ENCODE results near the gene SECTM1.
A peak's percentile ranks its signal among the peaks of the same experiment; 100 is the strongest.

Gene SECTM1

DNA sequence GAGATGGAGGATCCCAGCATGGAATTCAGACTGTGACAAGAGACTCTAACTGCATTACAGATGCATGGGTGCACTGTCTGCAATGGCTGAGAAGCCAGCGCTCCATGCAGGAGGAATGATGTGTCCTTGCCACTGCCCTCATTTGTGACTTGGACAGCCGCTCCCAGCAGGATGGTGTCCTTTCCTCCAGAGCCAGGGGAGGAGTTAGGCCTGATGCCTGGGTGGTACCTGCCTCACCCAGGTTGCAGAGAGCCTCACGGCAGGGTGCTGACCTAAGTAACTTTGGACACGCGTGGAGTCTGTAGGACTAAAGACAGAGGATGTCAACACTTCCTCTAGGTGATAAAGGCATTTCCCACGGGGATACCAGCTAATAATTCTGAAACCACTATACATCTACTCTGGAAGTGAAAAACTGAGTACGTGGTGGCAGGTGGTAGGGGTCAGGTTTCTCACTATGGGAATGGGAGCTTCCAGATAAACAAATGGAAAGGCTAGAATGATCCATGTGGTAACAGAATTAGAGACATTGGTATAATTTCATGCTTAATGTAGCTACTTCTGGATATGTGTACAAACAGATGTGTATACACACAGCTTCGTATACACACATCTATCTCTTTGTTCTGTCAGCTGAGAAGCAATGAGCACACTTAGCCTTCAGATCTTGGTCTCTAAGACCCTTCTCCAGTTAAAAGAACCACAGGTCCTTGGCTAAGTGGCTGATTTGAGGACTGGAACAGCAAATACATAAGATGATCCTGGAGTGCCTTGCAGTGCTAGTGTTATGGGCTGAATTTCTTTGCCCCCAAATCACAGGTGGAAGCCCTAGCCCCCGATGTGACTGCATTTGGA lies 46.3 kb downstream of the SECTM1 start:
- Mint-ChIP-seq H3K27ac (peak overlapping the region in 1 of 3 experiments; percentile 72), H3K36me3 (ENCODE audit: low read depth) (no peaks in the 10 kb centered on the region), H3K27me3 (ENCODE audit: low read depth) (peaks cover 7% of the 10 kb centered on the region), H3K9me3 (no peaks in the 10 kb centered on the region), H3K4me3 (no peak overlapping the region), H3K4me1 (peaks cover 13% of the 10 kb centered on the region)
- TF ChIP-seq, protein P1, sequence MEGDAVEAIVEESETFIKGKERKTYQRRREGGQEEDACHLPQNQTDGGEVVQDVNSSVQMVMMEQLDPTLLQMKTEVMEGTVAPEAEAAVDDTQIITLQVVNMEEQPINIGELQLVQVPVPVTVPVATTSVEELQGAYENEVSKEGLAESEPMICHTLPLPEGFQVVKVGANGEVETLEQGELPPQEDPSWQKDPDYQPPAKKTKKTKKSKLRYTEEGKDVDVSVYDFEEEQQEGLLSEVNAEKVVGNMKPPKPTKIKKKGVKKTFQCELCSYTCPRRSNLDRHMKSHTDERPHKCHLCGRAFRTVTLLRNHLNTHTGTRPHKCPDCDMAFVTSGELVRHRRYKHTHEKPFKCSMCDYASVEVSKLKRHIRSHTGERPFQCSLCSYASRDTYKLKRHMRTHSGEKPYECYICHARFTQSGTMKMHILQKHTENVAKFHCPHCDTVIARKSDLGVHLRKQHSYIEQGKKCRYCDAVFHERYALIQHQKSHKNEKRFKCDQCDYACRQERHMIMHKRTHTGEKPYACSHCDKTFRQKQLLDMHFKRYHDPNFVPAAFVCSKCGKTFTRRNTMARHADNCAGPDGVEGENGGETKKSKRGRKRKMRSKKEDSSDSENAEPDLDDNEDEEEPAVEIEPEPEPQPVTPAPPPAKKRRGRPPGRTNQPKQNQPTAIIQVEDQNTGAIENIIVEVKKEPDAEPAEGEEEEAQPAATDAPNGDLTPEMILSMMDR (IDR thresholded peaks at IDR 0.05; ENCODE audit: unreplicated experiment in 3 of 3) = no peak

- TF ChIP-seq, protein P1 (IDR thresholded peaks at IDR 0.05; ENCODE audit: unreplicated experiment in 3 of 3) = no peak
- H3K4me3 Mint-ChIP-seq = peak overlapping the region; percentile 5 to 39 (median 26)
- no peaks in the 10 kb centered on the region for H3K36me3 Mint-ChIP-seq (ENCODE audit: low read depth)
- H3K27ac Mint-ChIP-seq = peak overlapping the region; percentile 81 to 92 (median 85)
- no peaks in the 10 kb centered on the region for H3K9me3 Mint-ChIP-seq
- H3K27me3 Mint-ChIP-seq (ENCODE audit: low read depth) = peaks cover 7% of the 10 kb centered on the region
- H3K4me1 Mint-ChIP-seq = peaks cover 19% of the 10 kb centered on the region
Observed at GRCh38 chr17:82285141-82285540, 48.4 kb downstream of the SECTM1 start.

- Mint-ChIP-seq H3K27me3 (ENCODE audit: low read depth) (peaks cover 12% of the 10 kb centered on the region), H3K4me3 (no peak overlapping the region), H3K27ac (no peak overlapping the region), H3K36me3 (ENCODE audit: low read depth) (no peaks in the 10 kb centered on the region), H3K4me1 (peaks cover 20% of the 10 kb centered on the region), H3K9me3 (no peaks in the 10 kb centered on the region)
- TF ChIP-seq, protein P1 (IDR thresholded peaks at IDR 0.05; ENCODE audit: unreplicated experiment in 3 of 3) = no peak
Observed at GRCh38 chr17:82283208-82283749, 50.3 kb downstream of the SECTM1 start.

- H3K27me3 Mint-ChIP-seq (ENCODE audit: low read depth) = peaks cover 8% of the 10 kb centered on the region
- H3K4me1 Mint-ChIP-seq = peaks cover 22% of the 10 kb centered on the region
- H3K27ac Mint-ChIP-seq = no peak overlapping the region
- H3K9me3 Mint-ChIP-seq = no peaks in the 10 kb centered on the region
- no peaks in the 10 kb centered on the region for H3K36me3 Mint-ChIP-seq (ENCODE audit: low read depth)
- TF ChIP-seq, protein P1 (IDR thresholded peaks at IDR 0.05; ENCODE audit: unreplicated experiment in 3 of 3) = no peak
- no peak overlapping the region for H3K4me3 Mint-ChIP-seq
Observed at GRCh38 chr17:82282239-82283207, 51.0 kb downstream of the SECTM1 start.

GRCh38 chr17:82281502-82282238 lies 51.9 kb downstream of the SECTM1 start:
- H3K27ac Mint-ChIP-seq = peak overlapping the region in 1 of 3 experiments; percentile 15
- H3K27me3 Mint-ChIP-seq (ENCODE audit: low read depth) = peaks cover 7% of the 10 kb centered on the region
- H3K4me3 Mint-ChIP-seq = no peak overlapping the region
- peaks cover 7% of the 10 kb centered on the region for H3K36me3 Mint-ChIP-seq (ENCODE audit: low read depth)
- peaks cover 29% of the 10 kb centered on the region for H3K4me1 Mint-ChIP-seq
- TF ChIP-seq, protein P1 (IDR thresholded peaks at IDR 0.05; ENCODE audit: unreplicated experiment in 3 of 3) = no peak
- H3K9me3 Mint-ChIP-seq = no peaks in the 10 kb centered on the region

All from nephron (organoid).